ENCODE measurements around the gene ADAD2.

GRCh38 chr16:84225571-84225970 is 34.6 kb downstream of the ADAD2 start:
- no peak for TF ChIP-seq ZNF514 (tag by site-specific recombination; IDR thresholded peaks at IDR 0.05)
- TF ChIP-seq ZNF548 (tag by site-specific recombination; IDR thresholded peaks at IDR 0.05) = no peak
- TF ChIP-seq OSR2 (tag by site-specific recombination; IDR thresholded peaks at IDR 0.05) = no peak
- no peak for TF ChIP-seq CTCF (tag by site-specific recombination; IDR thresholded peaks at IDR 0.05)
- TF ChIP-seq ZNF530 (tag by site-specific recombination; IDR thresholded peaks at IDR 0.05; ENCODE audit: low read depth) = no peak
- no peak for TF ChIP-seq MEIS1 (CRISPR knock-in tag; IDR thresholded peaks at IDR 0.05; ENCODE audit: borderline replicate concordance)

Measured in HEK293 (cell line).